GM06990 (cell line): ENCODE results near the gene ENAH.
"Not testable (repeated sequence)": the region's sequence is repeated elsewhere in the genome, so short reads cannot be mapped to it uniquely, and the experiment has no call there.

Source experiments
- DNase-seq: peaks from one replicate; pipeline ENCODE4 v3.0.0-alpha.2; 2011; ENCODE audit not compliant: insufficient read length; ENCODE audit errors: extremely low read depth
- H3K27me3 ChIP-seq: replicated peaks from 2 replicates; pipeline ENCODE4 v1.6.0; 2011; ENCODE audit warnings: low read length; ENCODE audit not compliant: control insufficient read depth, insufficient read depth
- H3K36me3 ChIP-seq: 2 replicates; pipeline ENCODE4 v1.5.1; 2011; ENCODE audit warnings: low read length; ENCODE audit not compliant: control insufficient read depth, insufficient read depth
- H3K4me3 ChIP-seq: replicated peaks from 2 replicates; pipeline ENCODE4 v1.5.1; 2011; ENCODE audit warnings: low read depth, mild to moderate bottlenecking, control low read depth, low read length
- TF ChIP-seq, protein P1 (sequence below): IDR thresholded peaks from 2 replicates; pipeline ENCODE4 v1.5.1; 2011; ENCODE audit warnings: low read length, control low read depth, mild to moderate bottlenecking, inconsistent platforms; ENCODE audit not compliant: insufficient read depth, poor library complexity, severe bottlenecking

Gene ENAH

DNA sequence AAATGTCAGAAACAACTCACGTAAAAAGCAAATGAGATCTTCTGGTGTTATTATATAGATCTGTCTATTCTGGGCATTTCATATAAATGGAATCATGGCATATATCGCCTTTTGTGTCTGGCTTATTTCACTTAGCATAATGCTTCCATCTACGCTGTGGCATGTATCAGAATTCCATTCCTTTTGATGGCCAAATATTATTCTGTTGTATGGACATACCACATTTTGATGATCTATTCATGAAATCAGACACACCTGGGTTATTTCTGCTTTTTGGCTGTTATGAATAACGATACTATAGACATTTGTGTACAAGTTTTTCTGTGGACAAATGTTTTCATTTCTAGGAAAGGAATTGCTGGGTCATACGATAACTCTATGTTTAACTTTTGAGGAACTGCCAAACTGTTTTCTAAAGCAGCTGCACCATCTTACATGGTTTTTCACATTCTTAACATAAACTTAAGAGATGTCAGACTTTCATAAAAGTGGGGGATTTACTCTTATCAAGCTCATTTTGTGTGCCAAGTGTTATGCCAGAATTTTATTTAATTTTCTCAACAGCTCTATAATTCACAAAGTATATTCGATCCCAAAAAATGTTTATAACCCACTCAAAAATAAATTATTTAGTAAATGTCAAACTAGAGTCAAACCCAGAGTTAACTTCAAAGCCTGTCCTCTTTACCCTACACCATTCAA lies 7.6 kb downstream of the ENAH start:
- DNase-seq = no peak
- Histone ChIP-seq H3K27me3 (no peaks in the 10 kb centered on the region), H3K36me3 (no peaks in the 10 kb centered on the region), H3K4me3 (no peak overlapping the region)
- TF ChIP-seq, protein P1, sequence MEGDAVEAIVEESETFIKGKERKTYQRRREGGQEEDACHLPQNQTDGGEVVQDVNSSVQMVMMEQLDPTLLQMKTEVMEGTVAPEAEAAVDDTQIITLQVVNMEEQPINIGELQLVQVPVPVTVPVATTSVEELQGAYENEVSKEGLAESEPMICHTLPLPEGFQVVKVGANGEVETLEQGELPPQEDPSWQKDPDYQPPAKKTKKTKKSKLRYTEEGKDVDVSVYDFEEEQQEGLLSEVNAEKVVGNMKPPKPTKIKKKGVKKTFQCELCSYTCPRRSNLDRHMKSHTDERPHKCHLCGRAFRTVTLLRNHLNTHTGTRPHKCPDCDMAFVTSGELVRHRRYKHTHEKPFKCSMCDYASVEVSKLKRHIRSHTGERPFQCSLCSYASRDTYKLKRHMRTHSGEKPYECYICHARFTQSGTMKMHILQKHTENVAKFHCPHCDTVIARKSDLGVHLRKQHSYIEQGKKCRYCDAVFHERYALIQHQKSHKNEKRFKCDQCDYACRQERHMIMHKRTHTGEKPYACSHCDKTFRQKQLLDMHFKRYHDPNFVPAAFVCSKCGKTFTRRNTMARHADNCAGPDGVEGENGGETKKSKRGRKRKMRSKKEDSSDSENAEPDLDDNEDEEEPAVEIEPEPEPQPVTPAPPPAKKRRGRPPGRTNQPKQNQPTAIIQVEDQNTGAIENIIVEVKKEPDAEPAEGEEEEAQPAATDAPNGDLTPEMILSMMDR = no peak

DNA sequence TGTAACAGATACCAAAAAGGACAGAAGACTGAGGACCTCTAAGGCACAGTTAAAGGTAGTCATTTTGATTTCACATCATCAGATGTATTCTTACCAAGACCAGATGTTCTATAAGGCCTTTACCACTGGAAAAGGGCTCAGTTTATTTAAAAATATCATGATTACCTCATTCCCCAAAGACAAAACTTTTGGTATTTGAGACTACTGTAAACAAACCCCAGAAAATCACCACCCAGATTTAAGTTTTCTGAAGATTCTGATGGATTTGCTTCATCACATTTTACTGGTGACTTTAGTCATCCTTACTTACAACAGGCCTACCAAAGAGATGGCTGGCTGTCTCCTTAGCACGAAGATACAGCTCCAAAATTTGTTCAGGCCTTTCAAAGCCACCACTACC lies 8.3 kb downstream of the ENAH start:
- Histone ChIP-seq H3K27me3 (no peaks in the 10 kb centered on the region), H3K4me3 (no peak overlapping the region), H3K36me3 (no peaks in the 10 kb centered on the region)
- no peak for DNase-seq
- TF ChIP-seq, protein P1 = no peak

DNA sequence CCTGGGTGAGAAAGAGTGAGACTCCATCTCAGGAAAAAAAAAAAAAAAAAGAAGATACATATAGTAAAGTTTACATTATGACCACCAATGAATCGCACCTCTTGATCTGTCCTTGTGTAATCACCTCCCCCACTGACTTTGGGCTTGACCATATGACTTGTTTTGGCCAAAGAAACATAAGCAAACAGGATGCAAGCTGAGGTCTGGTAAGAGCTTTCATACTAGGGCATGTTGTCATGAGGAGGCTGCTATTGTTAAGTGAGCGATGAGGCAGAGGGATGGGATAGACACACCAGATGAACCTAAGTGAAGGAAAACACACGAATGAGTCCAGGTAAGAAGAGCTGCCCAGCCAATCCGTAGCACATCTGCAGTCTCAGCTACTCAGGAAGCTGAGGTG lies 10.7 kb downstream of the ENAH start:
- Histone ChIP-seq H3K4me3 (no peak overlapping the region), H3K36me3 (no peaks in the 10 kb centered on the region), H3K27me3 (no peaks in the 10 kb centered on the region)
- DNase-seq = no peak
- TF ChIP-seq, protein P1 = no peak

DNA sequence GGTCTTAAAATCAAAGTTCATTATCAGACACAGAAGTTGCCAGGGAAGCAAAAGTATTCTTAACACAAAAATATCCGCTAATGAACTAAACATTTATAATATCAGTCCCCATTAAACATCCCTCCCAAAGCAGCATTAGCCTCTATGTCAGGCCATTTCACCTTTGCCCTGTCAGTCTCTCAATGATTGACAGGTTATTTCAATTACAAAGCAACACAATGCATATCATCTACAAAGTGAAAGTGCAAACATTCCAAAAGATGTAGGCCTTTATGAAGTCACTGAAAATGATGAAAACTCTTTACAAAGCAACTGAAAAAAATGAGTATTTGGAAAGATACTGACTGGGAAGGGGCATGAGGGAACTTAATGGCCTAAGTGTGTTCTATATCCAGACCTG lies 14.1 kb downstream of the ENAH start:
- Histone ChIP-seq H3K4me3 (no peak overlapping the region), H3K27me3 (no peaks in the 10 kb centered on the region), H3K36me3 (no peaks in the 10 kb centered on the region)
- no peak for DNase-seq
- TF ChIP-seq, protein P1 = no peak

DNA sequence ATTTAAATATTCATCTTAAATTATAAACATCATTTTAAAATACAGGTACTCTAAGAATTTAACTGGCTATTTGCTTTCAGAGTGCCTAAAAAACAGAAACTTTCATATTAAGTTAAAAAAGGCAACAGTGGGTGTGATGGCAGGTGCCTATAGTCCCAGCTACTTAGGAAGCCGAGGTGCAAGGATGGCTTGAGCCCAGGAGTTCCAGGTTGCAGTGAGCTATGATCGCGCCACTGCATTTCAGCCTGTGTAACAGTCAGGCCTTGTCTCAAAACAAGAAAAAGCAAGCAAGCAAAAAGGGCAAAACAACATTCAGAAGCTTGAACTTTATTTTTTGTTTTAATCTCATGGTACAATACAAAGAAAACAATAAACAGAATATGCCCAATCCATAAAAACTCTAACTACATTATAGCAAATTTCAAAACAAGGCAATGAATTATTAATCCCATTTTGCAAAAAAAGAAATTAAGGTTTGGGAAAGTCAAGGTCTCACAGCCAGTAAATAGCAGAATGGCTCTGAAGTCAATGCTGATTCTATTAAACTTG lies 15.2 kb downstream of the ENAH start:
- no peaks in the 10 kb centered on the region for H3K27me3 ChIP-seq
- H3K4me3 ChIP-seq = no peak overlapping the region
- no peak for DNase-seq
- TF ChIP-seq, protein P1 = no peak
- H3K36me3 ChIP-seq = no peaks in the 10 kb centered on the region

DNA sequence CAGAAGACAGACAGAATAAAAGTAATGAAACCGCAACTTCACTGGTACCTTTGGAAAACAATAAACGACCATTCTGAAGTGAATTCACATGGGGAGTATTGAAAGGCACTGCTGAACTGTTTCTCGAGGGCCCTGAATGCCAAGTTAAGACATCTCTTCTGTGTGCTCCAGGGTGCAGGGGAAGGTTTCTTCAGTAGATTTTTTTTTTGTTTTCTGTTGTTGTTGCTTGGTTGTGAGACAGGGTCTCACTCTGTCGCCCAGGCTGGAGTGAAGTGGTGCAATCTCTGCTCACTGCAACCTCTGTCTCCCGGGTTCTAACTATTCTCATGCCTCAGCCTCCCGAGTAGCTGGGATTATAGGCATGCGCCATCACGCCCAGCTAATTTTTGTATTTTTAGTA lies 15.9 kb downstream of the ENAH start:
- H3K36me3 ChIP-seq, H3K4me3 ChIP-seq, DNase-seq, H3K27me3 ChIP-seq: not testable (repeated sequence)
